SH-SY5Y (cell line): Measurements from ENCODE around the gene NPHP4.

Source experiments
- GATA2 ChIP-seq: IDR thresholded peaks from 2 replicates; pipeline ENCODE4 v1.6.1; 2011; ENCODE audit warnings: mild to moderate bottlenecking, low read depth, low read length
- GATA3 ChIP-seq: IDR thresholded peaks from 2 replicates; pipeline ENCODE4 v1.6.1; 2011; ENCODE audit warnings: low read depth, mild to moderate bottlenecking, low read length, moderate library complexity

The NPHP4 gene

GRCh38 chr1:5968161-5968736, 24.0 kb downstream of the NPHP4 start:
- TF ChIP-seq GATA3 (no peak), GATA2 (no peak)

GRCh38 chr1:5967351-5968160, 24.7 kb downstream of the NPHP4 start:
- TF ChIP-seq GATA2 (no peak), GATA3 (no peak)

- TF ChIP-seq GATA2 (no peak; the same call in 1 of the 2 replicates), GATA3 (no peak)
Measured at GRCh38 chr1:5966543-5967205, 25.6 kb downstream of the NPHP4 start.

GRCh38 chr1:5965586-5966131, 26.6 kb downstream of the NPHP4 start:
- TF ChIP-seq GATA3, result no peak
- TF ChIP-seq GATA2, result no peak

- no peak for TF ChIP-seq GATA2
- TF ChIP-seq GATA3, result no peak
Measured at GRCh38 chr1:5962265-5963105, 29.7 kb downstream of the NPHP4 start.

GRCh38 chr1:5961601-5962000, 30.6 kb downstream of the NPHP4 start:
- TF ChIP-seq GATA3, result no peak
- no peak for TF ChIP-seq GATA2

- TF ChIP-seq GATA3 (no peak), GATA2 (no peak)
Measured at GRCh38 chr1:5960336-5960735, 31.9 kb downstream of the NPHP4 start.

GRCh38 chr1:5959667-5960230, 32.5 kb downstream of the NPHP4 start:
- TF ChIP-seq GATA2 (peak; percentile 76), GATA3 (no peak; the same call in none of the 2 replicates)

GRCh38 chr1:5959087-5959486, 33.1 kb downstream of the NPHP4 start:
- no peak for TF ChIP-seq GATA2
- TF ChIP-seq GATA3, result no peak

GRCh38 chr1:5956022-5956830, 36.0 kb downstream of the NPHP4 start:
- no peak for TF ChIP-seq GATA2
- no peak for TF ChIP-seq GATA3

- TF ChIP-seq GATA3 (no peak), GATA2 (no peak)
Measured at GRCh38 chr1:5955479-5955977, 36.7 kb downstream of the NPHP4 start.

- no peak for TF ChIP-seq GATA3
- TF ChIP-seq GATA2, result no peak
Measured at GRCh38 chr1:5954964-5955363, 37.3 kb downstream of the NPHP4 start.

- TF ChIP-seq GATA2 (no peak), GATA3 (no peak)
Measured at GRCh38 chr1:5953386-5953785, 38.8 kb downstream of the NPHP4 start.
